Nephron progenitor cell (in vitro differentiated cells): ENCODE results near the gene DLX1.

Experiments
- DNase-seq: peaks from one replicate; pipeline ENCODE4 v3.0.0; 2021
- H3K27ac Mint-ChIP-seq: 2 replicates; pipeline ENCODE4 v1.8.0; 2021; ENCODE audit warnings: mild to moderate bottlenecking, moderate library complexity, mixed read lengths
- H3K27me3 Mint-ChIP-seq: 2 replicates; pipeline ENCODE4 v1.8.0; 2021; ENCODE audit warnings: mild to moderate bottlenecking, low read depth, mixed read lengths; ENCODE audit not compliant: poor library complexity
- H3K36me3 Mint-ChIP-seq: 2 replicates; pipeline ENCODE4 v1.8.0; 2021; ENCODE audit warnings: low read depth, mixed read lengths
- H3K4me1 Mint-ChIP-seq: 2 replicates; pipeline ENCODE4 v1.8.0; 2021; ENCODE audit warnings: mixed read lengths
- H3K4me3 Mint-ChIP-seq: 2 replicates; pipeline ENCODE4 v1.8.0; 2021; ENCODE audit warnings: mild to moderate bottlenecking, moderate library complexity, mixed read lengths
- H3K9me3 Mint-ChIP-seq: 2 replicates; pipeline ENCODE4 v1.8.0; 2021; ENCODE audit warnings: mild to moderate bottlenecking, moderate library complexity, mixed read lengths
- CTCF ChIP-seq: fragments of 200-600 bp; sonication (generic); IDR thresholded peaks from 2 replicates; pipeline ENCODE4 v1.5.0; 2021; ENCODE audit warnings: antibody characterized with exemption

Gene DLX1

GRCh38 chr2:172084395-172084644 lies 987 bp upstream of the DLX1 start:
- peaks cover 51% of the 10 kb centered on the region for H3K4me1 Mint-ChIP-seq

GRCh38 chr2:172084645-172085459 lies 455 bp upstream of the DLX1 start:
- no peak overlapping the region for H3K27ac Mint-ChIP-seq
- H3K27me3 Mint-ChIP-seq: peaks cover 100% of the 10 kb centered on the region
- no peaks in the 10 kb centered on the region for H3K9me3 Mint-ChIP-seq
- DNase-seq: peak; percentile 87
- no peaks in the 10 kb centered on the region for H3K36me3 Mint-ChIP-seq
- no peak for TF ChIP-seq CTCF
- H3K4me3 Mint-ChIP-seq: peak overlapping the region; percentile 82
- peaks cover 50% of the 10 kb centered on the region for H3K4me1 Mint-ChIP-seq

More at GRCh38 chr2:172084395-172084644, 987 bp upstream of the DLX1 start:
- no peak for DNase-seq
- no peaks in the 10 kb centered on the region for H3K9me3 Mint-ChIP-seq
- peak overlapping the region; percentile 82 for H3K4me3 Mint-ChIP-seq
- no peak overlapping the region for H3K27ac Mint-ChIP-seq
- H3K27me3 Mint-ChIP-seq: peaks cover 100% of the 10 kb centered on the region
- TF ChIP-seq CTCF: no peak
- no peaks in the 10 kb centered on the region for H3K36me3 Mint-ChIP-seq

- Mint-ChIP-seq H3K36me3 (no peaks in the 10 kb centered on the region), H3K27ac (no peak overlapping the region), H3K27me3 (peaks cover 100% of the 10 kb centered on the region), H3K9me3 (no peaks in the 10 kb centered on the region), H3K4me1 (peaks cover 39% of the 10 kb centered on the region), H3K4me3 (peak overlapping the region; percentile 82)
- DNase-seq: peak; percentile 65
- TF ChIP-seq CTCF: peak; percentile 18
These were observed 1.2 kb downstream of the DLX1 start for GRCh38 chr2:172086241-172087206.

- DNase-seq: no peak
- no peak for TF ChIP-seq CTCF
- Mint-ChIP-seq H3K27ac (no peak overlapping the region), H3K4me1 (peaks cover 39% of the 10 kb centered on the region), H3K4me3 (peak overlapping the region; percentile 82), H3K36me3 (no peaks in the 10 kb centered on the region), H3K27me3 (peaks cover 100% of the 10 kb centered on the region), H3K9me3 (no peaks in the 10 kb centered on the region)
These were observed 2.0 kb downstream of the DLX1 start for GRCh38 chr2:172087207-172087779.

- no peak for DNase-seq
- Mint-ChIP-seq H3K9me3 (no peaks in the 10 kb centered on the region), H3K27ac (no peak overlapping the region), H3K36me3 (no peaks in the 10 kb centered on the region), H3K4me1 (peaks cover 39% of the 10 kb centered on the region), H3K27me3 (peaks cover 100% of the 10 kb centered on the region), H3K4me3 (peak overlapping the region; percentile 66)
- no peak for TF ChIP-seq CTCF
These were observed 2.5 kb downstream of the DLX1 start for GRCh38 chr2:172087780-172088244.
